ENCODE measurements around the gene IL4I1. TPM values are rescaled to one million over a fixed set of nuclear protein-coding genes. Genes with fewer than 3 reads are reported as not detected.
A peak's percentile ranks its signal among the peaks of the same experiment; 100 is the strongest.

The IL4I1 gene
- total RNA-seq, 1 experiment from 2014 or later, result 0.61 TPM

GRCh38 chr19:49877020-49877878, 19.4 kb downstream of the IL4I1 start, which contains the start of the genes AKT1S1 and TBC1D17:
Gene AKT1S1 (minus strand): TSS chr19:49877355. CDS start chr19:49873295, 4,060 bp downstream.
Gene TBC1D17 (plus strand): TSS chr19:49877702. CDS start chr19:49877724, 22 bp downstream.
- H3T11ph ChIP-seq (ENCODE audit: low read length), result no peak within 1 kb of the TSS
- H3K27ac Mint-ChIP-seq, result peak within 1 kb of the TSS in 1 of 3 experiments; percentile 99; a peak in 5 of 7 replicates
- no peak for TF ChIP-seq CTCF (conservative IDR thresholded peaks at IDR 0.05)
- H3K9me3 ChIP-seq (ENCODE audit: control insufficient read depth, low read depth, low read length), result no peaks in the 10 kb centered on the region
- no peak within 1 kb of the TSS for H3K23ac ChIP-seq (ENCODE audit: insufficient read length, low read depth, low read length)
- no peak within 1 kb of the TSS for H3K4me3 Mint-ChIP-seq
- H4K8ac ChIP-seq (replicated peaks; ENCODE audit: insufficient read length, low read depth, low read length), result no peak within 1 kb of the TSS
- peaks cover 30 to 38% (median 35%) of the 10 kb centered on the region in 3 experiments for H3K36me3 Mint-ChIP-seq (ENCODE audit: insufficient read depth in 1 of 3, low read depth in 3 of 3)
- H3K56ac ChIP-seq (ENCODE audit: insufficient read length, low read depth, low read length), result peak within 1 kb of the TSS; percentile 56
- no peaks in the 10 kb centered on the region for H3K4me1 ChIP-seq (ENCODE audit: insufficient read depth, low read length)
- peaks cover 11% of the 10 kb centered on the region for H3K23me2 ChIP-seq (ENCODE audit: insufficient read length, low read depth, low read length, poor library complexity, severe bottlenecking)
- no peak within 1 kb of the TSS for H2AK5ac ChIP-seq (ENCODE audit: insufficient read length, low read length)
- H3K9ac ChIP-seq (ENCODE audit: extremely low read depth, insufficient read length, low read length), result peak within 1 kb of the TSS; percentile 94
- H3K14ac ChIP-seq (ENCODE audit: insufficient read depth, low read length), result peak within 1 kb of the TSS; percentile 92
- no peaks in the 10 kb centered on the region for H4K20me1 ChIP-seq (ENCODE audit: control insufficient read depth, insufficient read depth, insufficient read length)
- peak within 1 kb of the TSS; percentile 87 for H2BK5ac ChIP-seq (ENCODE audit: insufficient read length, low read length)
- no peaks in the 10 kb centered on the region for H3K79me1 ChIP-seq (ENCODE audit: insufficient read depth, low read depth, low read length, poor library complexity, severe bottlenecking)
- no peak within 1 kb of the TSS; the same call in 1 of the 2 replicates for H3K4ac ChIP-seq (ENCODE audit: low read depth, low read length)
- no peak within 1 kb of the TSS for H4K91ac ChIP-seq (ENCODE audit: insufficient read length, low read depth, low read length)
- no peaks in the 10 kb centered on the region for H3K9me3 Mint-ChIP-seq
- peak within 1 kb of the TSS; percentile 93 for H3K18ac ChIP-seq (ENCODE audit: insufficient read length, low read depth, low read length)
- H3K4me1 Mint-ChIP-seq, result peaks cover 18 to 28% of the 10 kb centered on the region in 2 experiments
- no peak within 1 kb of the TSS for H2BK12ac ChIP-seq (ENCODE audit: insufficient read length, low read depth, low read length)
- no CpG with 5 or more reads among the region's 61 CpGs for WGBS (ENCODE audit: extremely low coverage, insufficient read length, low lambda C conversion rate)
- no peaks in the 10 kb centered on the region for H3K27me3 ChIP-seq (ENCODE audit: insufficient read depth, low read length)
- no peak within 1 kb of the TSS for H2BK20ac ChIP-seq (ENCODE audit: low read depth, low read length, poor library complexity, severe bottlenecking)
- H2AFZ ChIP-seq (ENCODE audit: low read length), result no peak within 1 kb of the TSS
- peak within 1 kb of the TSS; percentile 64 for H4K5ac ChIP-seq (ENCODE audit: insufficient read length, low read depth, low read length)
- no peaks in the 10 kb centered on the region; the same call in 1 of the 2 replicates for H3K79me2 ChIP-seq (ENCODE audit: insufficient read depth, low read length)
- peak within 1 kb of the TSS; percentile 78 for H3K4me2 ChIP-seq (ENCODE audit: insufficient read depth, insufficient read length, low read length)
- no peak within 1 kb of the TSS for H2BK15ac ChIP-seq (ENCODE audit: low read depth, low read length)
- no peaks in the 10 kb centered on the region for H3K27me3 Mint-ChIP-seq (ENCODE audit: low read depth)
- peak within 1 kb of the TSS; percentile 80 for H3K27ac ChIP-seq (ENCODE audit: insufficient read length, low read depth, low read length)
- DNase-seq, result peak; percentile 99
- H2BK120ac ChIP-seq (ENCODE audit: low read depth, low read length, poor library complexity, severe bottlenecking), result no peak within 1 kb of the TSS

Data from H9 (cell line).